Astrocyte of the cerebellum (primary cell): Measurements from ENCODE around the gene PROX1.
A peak's percentile ranks its signal among the peaks of the same experiment; 100 is the strongest.

Experiments used
- DNase-seq: peaks from one replicate; pipeline ENCODE4 v3.0.0-alpha.2; 2011; ENCODE audit warnings: low read depth
- H3K4me3 ChIP-seq: 2 replicates; pipeline ENCODE4 v1.5.1; 2011; ENCODE audit warnings: mild to moderate bottlenecking, low read depth, low read length, moderate library complexity
- in situ Hi-C: cut with HindIII; loops from 2 replicates; pipeline ENCODE4 v1.10.0; 2017; ENCODE audit warnings: low sequenced_read_pairs
- TF ChIP-seq, protein P1 (sequence below): IDR thresholded peaks from 2 replicates; pipeline ENCODE4 v1.5.1; 2012; ENCODE audit warnings: low read length, low read depth, moderate library complexity, mild to moderate bottlenecking; ENCODE audit errors: missing control alignments

PROX1 gene

DNA sequence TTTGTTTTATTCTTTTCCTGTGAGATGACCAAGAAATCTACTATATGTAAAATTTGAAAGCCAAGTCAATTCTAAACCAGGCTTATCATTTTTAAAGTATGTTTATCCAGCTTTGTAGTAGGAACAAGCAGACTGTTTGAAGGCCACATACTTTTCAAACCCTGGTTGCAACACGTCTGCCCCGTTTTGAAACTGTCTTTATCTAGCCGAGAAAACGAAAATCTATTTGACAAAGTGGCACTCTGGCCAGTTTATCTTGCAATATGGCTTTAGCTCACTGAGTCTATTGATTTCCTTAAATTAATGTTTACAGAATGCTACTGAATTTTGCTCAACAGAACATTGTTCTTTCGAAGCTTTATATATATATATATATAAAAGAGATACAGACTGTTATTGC is 39.7 kb downstream of the PROX1 start:
- DNase-seq: no peak
- no peak overlapping the region for H3K4me3 ChIP-seq
- in situ Hi-C loops: no loop called here
- TF ChIP-seq, protein P1, sequence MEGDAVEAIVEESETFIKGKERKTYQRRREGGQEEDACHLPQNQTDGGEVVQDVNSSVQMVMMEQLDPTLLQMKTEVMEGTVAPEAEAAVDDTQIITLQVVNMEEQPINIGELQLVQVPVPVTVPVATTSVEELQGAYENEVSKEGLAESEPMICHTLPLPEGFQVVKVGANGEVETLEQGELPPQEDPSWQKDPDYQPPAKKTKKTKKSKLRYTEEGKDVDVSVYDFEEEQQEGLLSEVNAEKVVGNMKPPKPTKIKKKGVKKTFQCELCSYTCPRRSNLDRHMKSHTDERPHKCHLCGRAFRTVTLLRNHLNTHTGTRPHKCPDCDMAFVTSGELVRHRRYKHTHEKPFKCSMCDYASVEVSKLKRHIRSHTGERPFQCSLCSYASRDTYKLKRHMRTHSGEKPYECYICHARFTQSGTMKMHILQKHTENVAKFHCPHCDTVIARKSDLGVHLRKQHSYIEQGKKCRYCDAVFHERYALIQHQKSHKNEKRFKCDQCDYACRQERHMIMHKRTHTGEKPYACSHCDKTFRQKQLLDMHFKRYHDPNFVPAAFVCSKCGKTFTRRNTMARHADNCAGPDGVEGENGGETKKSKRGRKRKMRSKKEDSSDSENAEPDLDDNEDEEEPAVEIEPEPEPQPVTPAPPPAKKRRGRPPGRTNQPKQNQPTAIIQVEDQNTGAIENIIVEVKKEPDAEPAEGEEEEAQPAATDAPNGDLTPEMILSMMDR: no peak

DNA sequence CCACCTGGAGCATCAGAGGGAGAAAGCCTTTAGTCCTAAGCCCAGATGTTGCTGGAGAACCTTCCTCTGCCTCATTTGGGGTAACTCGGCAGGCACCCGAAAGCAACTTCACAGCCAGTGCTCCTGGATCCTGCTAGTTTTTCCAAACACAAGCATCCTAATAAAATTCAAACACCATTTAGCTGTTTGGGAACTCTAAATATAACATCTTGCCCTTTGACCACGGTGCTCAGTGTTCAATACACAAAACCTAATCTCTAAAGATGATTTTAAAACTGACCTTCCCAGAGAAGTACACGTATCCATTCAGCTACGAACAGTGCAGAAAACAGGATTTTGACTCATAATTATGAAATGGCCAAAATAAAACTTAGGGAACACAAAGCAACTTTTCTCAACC is 40.3 kb downstream of the PROX1 start:
- in situ Hi-C loops: no loop called here
- TF ChIP-seq, protein P1: no peak
- no peak for DNase-seq
- no peak overlapping the region for H3K4me3 ChIP-seq

DNA sequence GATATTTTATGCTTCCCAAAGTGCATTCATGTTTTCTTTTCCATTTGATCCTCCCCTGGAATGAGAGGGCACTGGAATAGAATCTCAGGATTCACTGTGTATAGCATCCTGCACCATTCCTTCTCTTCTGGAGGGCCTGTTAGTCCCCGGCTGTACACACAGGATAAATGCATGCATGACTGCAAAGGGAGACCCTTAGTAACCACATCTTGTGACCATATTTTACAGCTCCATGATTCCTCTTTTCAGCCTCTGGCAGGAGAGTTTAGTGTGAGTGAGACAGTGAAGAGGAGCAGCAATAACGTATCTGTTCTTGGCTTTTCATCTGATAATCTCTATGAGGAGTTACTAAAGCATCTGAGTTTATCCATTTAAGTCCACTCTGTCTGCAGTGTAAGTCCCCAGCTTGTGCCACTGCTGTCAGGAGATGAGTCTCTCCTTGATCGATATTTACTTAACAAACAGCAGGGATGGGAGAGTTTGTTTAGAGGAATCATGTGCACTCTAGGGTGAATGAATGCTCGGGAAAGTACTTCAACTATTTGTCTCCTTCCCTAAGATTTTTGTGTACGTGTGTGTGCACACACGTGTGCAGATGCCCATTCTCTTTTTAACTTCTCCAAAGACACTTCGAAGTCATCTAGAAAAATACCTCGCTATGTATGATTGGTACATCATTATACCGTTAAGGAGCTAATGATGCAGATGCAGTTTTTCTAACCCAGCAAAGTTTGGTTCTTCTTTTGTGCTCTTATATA is 41.1 kb downstream of the PROX1 start:
- no peak for DNase-seq
- TF ChIP-seq, protein P1: no peak
- in situ Hi-C loops: no loop called here
- no peak overlapping the region for H3K4me3 ChIP-seq

DNA sequence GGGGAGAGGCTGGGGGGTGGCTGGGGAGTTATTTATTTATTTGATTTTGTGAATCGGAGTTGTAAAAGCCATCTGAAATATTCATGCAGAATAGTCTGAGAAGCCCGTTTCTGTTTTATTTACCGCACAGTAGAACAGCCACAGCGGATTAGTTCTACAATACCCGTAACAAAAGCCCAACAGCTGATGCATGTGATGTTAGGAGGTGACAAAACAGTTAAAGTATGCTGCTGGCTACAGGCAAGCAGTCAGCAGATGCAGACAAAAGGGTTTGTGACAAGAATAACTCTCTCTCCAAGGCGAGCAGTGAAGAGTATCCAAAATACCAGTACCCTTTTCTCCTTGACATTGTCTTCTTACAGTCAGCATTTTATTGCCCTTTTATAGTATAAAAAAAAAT is 42.0 kb downstream of the PROX1 start:
- in situ Hi-C loops: no loop called here
- DNase-seq: peak; percentile 49
- TF ChIP-seq, protein P1: no peak

DNA sequence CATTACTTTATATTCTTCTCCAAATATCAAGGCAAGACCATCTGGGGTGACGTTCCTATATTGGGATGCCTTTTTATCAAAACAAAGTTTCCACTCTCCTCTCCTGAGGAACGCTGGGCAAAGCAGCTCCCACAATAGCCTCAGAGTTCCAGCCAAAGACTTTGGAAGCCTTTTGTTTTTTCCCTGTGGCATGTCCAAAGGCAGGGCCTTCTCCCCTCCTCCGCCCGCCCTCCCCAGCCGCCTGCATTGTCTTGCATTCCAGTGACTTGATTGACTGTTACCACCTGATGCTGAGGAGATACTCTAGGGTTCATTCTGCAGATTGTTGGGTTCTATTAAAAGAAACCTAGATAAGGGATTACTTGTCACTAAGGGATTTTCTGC is 43.5 kb downstream of the PROX1 start:
- DNase-seq: no peak
- in situ Hi-C loops: no loop called here
- TF ChIP-seq, protein P1: no peak
- H3K4me3 ChIP-seq: no peak overlapping the region

More for the DNA sequence above, 42.0 kb downstream of the PROX1 start:
- H3K4me3 ChIP-seq: no peak overlapping the region

DNA sequence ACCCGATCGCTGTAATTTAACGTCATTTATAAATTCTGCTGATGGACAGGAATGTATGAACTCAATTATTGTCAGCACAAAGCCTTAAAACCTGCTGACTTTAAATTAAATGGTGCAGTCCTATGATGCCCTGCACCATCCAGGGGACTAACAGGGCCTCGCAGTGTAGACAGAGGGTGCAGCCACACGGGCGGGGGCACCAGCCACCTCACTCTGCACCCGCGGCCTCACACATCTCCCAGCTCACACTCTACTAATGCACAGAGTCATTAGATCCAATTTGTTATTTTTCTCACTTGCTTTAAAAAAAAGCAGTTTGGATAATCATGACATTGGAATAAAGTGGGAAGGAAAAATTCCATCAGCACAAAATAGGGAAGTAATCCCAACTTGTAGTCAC is 49.7 kb downstream of the PROX1 start:
- TF ChIP-seq, protein P1: no peak
- no peak overlapping the region for H3K4me3 ChIP-seq
- DNase-seq: no peak
- in situ Hi-C loops: no loop called here
